Hematopoietic multipotent progenitor cell treated with erythropoietin and hydrocortisone succinate and interleukin-3 and kit ligand, for 15 days (in vitro differentiated cells): ENCODE results near the gene TM7SF3.
A peak's percentile ranks its signal among the peaks of the same experiment; 100 is the strongest.
"Not testable (repeated sequence)": the region's sequence is repeated elsewhere in the genome, so short reads cannot be mapped to it uniquely, and the experiment has no call there.

ENCODE experiments used
- DNase-seq: peaks from one replicate; pipeline ENCODE4 v3.0.0-alpha.2; 2015; ENCODE audit warnings: low spot score

The TM7SF3 gene

GRCh38 chr12:27014085-27014858 lies at the start of gene TM7SF3:
Gene TM7SF3 (minus strand): TSS chr12:27014384. CDS start chr12:27014168, 216 bp downstream.
- DNase-seq = peak; percentile 93

GRCh38 chr12:27063250-27063851 lies 49.2 kb upstream of the TM7SF3 start:
- no peak for DNase-seq

GRCh38 chr12:27061317-27061716 lies 47.1 kb upstream of the TM7SF3 start:
- no peak for DNase-seq

- no peak for DNase-seq
Measured at GRCh38 chr12:27060740-27061139, 46.6 kb upstream of the TM7SF3 start.

- no peak for DNase-seq
Measured at GRCh38 chr12:27057543-27057942, 43.4 kb upstream of the TM7SF3 start.

GRCh38 chr12:27055966-27056365 lies 41.8 kb upstream of the TM7SF3 start:
- no peak for DNase-seq

GRCh38 chr12:27052742-27053141 lies 38.6 kb upstream of the TM7SF3 start:
- no peak for DNase-seq

- no peak for DNase-seq
Measured at GRCh38 chr12:27052176-27052575, 38.0 kb upstream of the TM7SF3 start.

- DNase-seq = peak; percentile 30
Measured at GRCh38 chr12:27048822-27049752, 34.9 kb upstream of the TM7SF3 start.

- DNase-seq = not testable (repeated sequence)
Measured at GRCh38 chr12:27042018-27042417, 27.8 kb upstream of the TM7SF3 start.

- DNase-seq = not testable (repeated sequence)
Measured at GRCh38 chr12:27040637-27041036, 26.5 kb upstream of the TM7SF3 start.

- no peak for DNase-seq
Measured at GRCh38 chr12:27034607-27035293, 20.6 kb upstream of the TM7SF3 start.

GRCh38 chr12:27032679-27033078 lies 18.5 kb upstream of the TM7SF3 start:
- DNase-seq = no peak

- DNase-seq = no peak
Measured at GRCh38 chr12:27031531-27031930, 17.3 kb upstream of the TM7SF3 start.

- no peak for DNase-seq
Measured at GRCh38 chr12:27026257-27026656, 12.1 kb upstream of the TM7SF3 start.

GRCh38 chr12:27025116-27025515 lies 10.9 kb upstream of the TM7SF3 start:
- no peak for DNase-seq

- DNase-seq = no peak
Measured at GRCh38 chr12:27024291-27024690, 10.1 kb upstream of the TM7SF3 start.

- no peak for DNase-seq
Measured at GRCh38 chr12:27020761-27021160, 6.6 kb upstream of the TM7SF3 start.

- no peak for DNase-seq
Measured at GRCh38 chr12:27018037-27018436, 3.9 kb upstream of the TM7SF3 start.

- not testable (repeated sequence) for DNase-seq
Measured at GRCh38 chr12:27017163-27017823, 3.1 kb upstream of the TM7SF3 start.

GRCh38 chr12:27015730-27016076 lies 1.5 kb upstream of the TM7SF3 start:
- DNase-seq = peak; percentile 80
